Esophagus squamous epithelium (tissue), 5 donors: ENCODE data around the gene GRIN2C. TPM values are rescaled to one million over a fixed set of nuclear protein-coding genes. Genes with fewer than 3 reads are reported as not detected.

Experiments used
- DNase-seq: peaks from one replicate; lab custom pipeline; 2025; lab: John Stamatoyannopoulos, UW
- H3K27ac ChIP-seq, 4 donors: fragments of 200-600 bp; sonication (generic); one replicate each; pipeline ENCODE4 v1.5.1; 2016 to 2019; ENCODE audit warnings: mild to moderate bottlenecking in 1 of 4
- H3K27me3 ChIP-seq, 4 donors: fragments of 200-600 bp; sonication (generic); 1 replicate in 3 of 4; 2 replicates in 1 of 4; pipeline versions ENCODE4 v1.5.1 to v1.6.0; 2017 to 2021; ENCODE audit warnings: antibody characterized with exemption in 1 of 4
- H3K36me3 ChIP-seq, 3 donors: fragments of 200-600 bp; sonication (generic); one replicate each; pipeline ENCODE4 v1.5.1; 2016 to 2019
- H3K4me1 ChIP-seq, 3 donors: fragments of 200-600 bp; sonication (generic); one replicate each; pipeline ENCODE4 v1.5.1; 2017 to 2019
- H3K4me3 ChIP-seq, 4 donors: fragments of 200-600 bp; sonication (generic); 1 replicate in 3 of 4; 2 replicates in 1 of 4; pipeline ENCODE4 v1.5.1; 2016 to 2019; ENCODE audit warnings: mild to moderate bottlenecking in 2 of 4, moderate library complexity in 1 of 4
- H3K9me3 ChIP-seq, 3 donors: fragments of 200-600 bp; sonication (generic); one replicate each; pipeline ENCODE4 v1.5.1; 2016 to 2019
- CTCF ChIP-seq, 6 experiments: fragments of 450-650 bp in 4 of 6; fragments of 200-600 bp in 2 of 6; sonication (generic) in 2 of 6; IDR thresholded peaks; one replicate each; pipeline ENCODE4 v1.5.1; 2016 to 2019; ENCODE audit warnings: antibody characterized with exemption in 6 of 6, mild to moderate bottlenecking in 4 of 6, moderate library complexity in 4 of 6
- POLR2A ChIP-seq, 4 donors: fragments of 450-650 bp; IDR thresholded peaks; one replicate each; pipeline ENCODE4 v1.6.1; 2017; ENCODE audit warnings: antibody characterized with exemption in 4 of 4, mild to moderate bottlenecking in 4 of 4, moderate library complexity in 3 of 4
- WGBS, 2 donors: methylation state at CpG; one replicate each; pipeline ENCODE4 v1.1.5; 2018; 5-methylcytosine and 5-hydroxymethylcytosine counted together
- intact Hi-C: fragments of 100-400 bp; cut with DNase I; formaldehyde crosslinking; loops from one replicate; pipeline ENCODE4 v1.15.0; 2022
- total RNA-seq, 4 donors: library from RNA; depleted of rRNA; stranded (reverse); fragments of >200 nt; gene quantifications; one replicate each; pipeline ENCODE4 v1.1.0, GENCODE V29; 2016
- donor health status: DM: yes; HTN: yes; CAD: no.

GRIN2C gene
- total RNA-seq, 4 donors from 2014 or later: 0.13 to 4.6 (median 0.19) TPM; not detected in 1

GRCh38 chr17:74815550-74816370, 43.9 kb downstream of the GRIN2C start:
- DNase-seq: no peak
- no peaks in the 10 kb centered on the region for H3K9me3 ChIP-seq
- H3K36me3 ChIP-seq: peaks cover 0 to 41% (median 0%) of the 10 kb centered on the region in 3 donors
- no peaks in the 10 kb centered on the region for H3K27me3 ChIP-seq
- no peak overlapping the region for H3K27ac ChIP-seq
- 77 to 83% methylated on average over 9 to 10 of the region's 15 CpGs for WGBS, 2 donors
- peaks cover 0 to 3% (median 0%) of the 10 kb centered on the region in 3 donors for H3K4me1 ChIP-seq
- TF ChIP-seq CTCF (IDR thresholded peaks at IDR 0.05): no peak
- no peak for TF ChIP-seq POLR2A (IDR thresholded peaks at IDR 0.05)
- no peak overlapping the region for H3K4me3 ChIP-seq
- intact Hi-C loops: no loop called here

GRCh38 chr17:74815067-74815466, 44.6 kb downstream of the GRIN2C start:
- Histone ChIP-seq H3K4me3 (no peak overlapping the region), H3K9me3 (no peaks in the 10 kb centered on the region), H3K27ac (no peak overlapping the region), H3K4me1 (peaks cover 0 to 3% (median 0%) of the 10 kb centered on the region in 3 donors), H3K36me3 (peaks cover 0 to 40% (median 0%) of the 10 kb centered on the region in 3 donors), H3K27me3 (no peaks in the 10 kb centered on the region)
- no peak for DNase-seq
- intact Hi-C loops: no loop called here
- TF ChIP-seq POLR2A (IDR thresholded peaks at IDR 0.05) (no peak), CTCF (IDR thresholded peaks at IDR 0.05) (no peak)
- WGBS, 2 donors: 88 to 95% methylated on average over 6 to 7 of the region's 7 CpGs

GRCh38 chr17:74814453-74814852, 45.2 kb downstream of the GRIN2C start:
- 67 to 80% methylated on average over 1 to 3 of the region's 5 CpGs for WGBS, 2 donors
- intact Hi-C loops: no loop called here
- H3K27me3 ChIP-seq: no peaks in the 10 kb centered on the region
- TF ChIP-seq CTCF (IDR thresholded peaks at IDR 0.05): no peak
- no peak overlapping the region for H3K27ac ChIP-seq
- peaks cover 0 to 37% (median 0%) of the 10 kb centered on the region in 3 donors for H3K36me3 ChIP-seq
- peaks cover 0 to 3% (median 0%) of the 10 kb centered on the region in 3 donors for H3K4me1 ChIP-seq
- no peak for DNase-seq
- H3K9me3 ChIP-seq: no peaks in the 10 kb centered on the region
- no peak overlapping the region for H3K4me3 ChIP-seq

GRCh38 chr17:74812109-74813009, 47.3 kb downstream of the GRIN2C start:
- TF ChIP-seq POLR2A (IDR thresholded peaks at IDR 0.05) (no peak), CTCF (IDR thresholded peaks at IDR 0.05) (no peak)
- Histone ChIP-seq H3K27me3 (no peaks in the 10 kb centered on the region), H3K9me3 (no peaks in the 10 kb centered on the region), H3K4me3 (no peak overlapping the region), H3K36me3 (peaks cover 0 to 27% (median 0%) of the 10 kb centered on the region in 3 donors), H3K4me1 (peaks cover 0 to 3% (median 0%) of the 10 kb centered on the region in 3 donors), H3K27ac (no peak overlapping the region)
- intact Hi-C loops: no loop called here
- WGBS, 2 donors: 55 to 67% methylated on average over 11 to 20 of the region's 23 CpGs
- no peak for DNase-seq
